ENCODE results near the gene KRT6C.

The KRT6C gene

DNA sequence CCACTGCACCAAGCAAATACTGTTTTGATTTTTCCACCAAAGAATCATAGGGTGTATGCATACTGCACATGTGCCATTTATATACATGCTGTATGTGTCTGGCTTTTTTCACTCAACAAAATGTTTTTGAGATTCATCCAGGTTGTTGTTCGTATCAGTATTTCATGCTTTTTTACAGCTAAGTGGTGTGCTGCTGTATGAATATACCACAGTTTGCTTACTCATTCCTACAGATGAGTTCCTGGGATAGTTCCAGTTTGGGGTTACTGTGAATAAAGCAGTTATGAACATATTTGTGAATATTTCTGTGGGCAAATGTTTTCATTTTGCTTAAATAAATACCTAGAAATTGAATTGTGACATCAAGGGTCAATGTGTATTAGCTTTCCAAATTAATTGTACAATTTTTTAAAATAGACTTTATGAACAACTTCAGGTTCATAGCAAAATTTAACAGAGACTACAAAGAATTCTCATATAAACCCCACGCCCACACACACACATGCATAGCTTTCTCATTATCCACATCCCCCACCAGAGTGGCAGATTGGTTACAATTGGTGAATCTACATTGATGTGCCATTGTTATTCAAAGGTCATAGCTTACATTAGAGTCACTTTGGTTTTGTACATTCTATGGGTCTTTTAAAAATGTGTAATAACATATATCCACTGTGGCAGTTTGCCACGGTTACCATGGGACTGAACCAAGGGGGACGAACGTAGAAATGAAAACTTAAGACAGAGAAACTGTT lies 26.4 kb upstream of the KRT6C start:
- H3K27ac ChIP-seq (ENCODE audit: extremely low read depth, low read depth, low read length): no peak overlapping the region
- no peaks in the 10 kb centered on the region for H3K36me3 ChIP-seq (ENCODE audit: control insufficient read depth in 2 of 2, insufficient read depth in 1 of 2, low read length in 2 of 2)
- CTCF ChIA-PET: interaction anchor here (0.6 to 1.0 kb wide), 3 partner anchors 42 to 366 kb away, joined by 3 to 4 read pairs (median 3); no protein-coding TSS in a partner anchor
- TF ChIP-seq, protein P1, sequence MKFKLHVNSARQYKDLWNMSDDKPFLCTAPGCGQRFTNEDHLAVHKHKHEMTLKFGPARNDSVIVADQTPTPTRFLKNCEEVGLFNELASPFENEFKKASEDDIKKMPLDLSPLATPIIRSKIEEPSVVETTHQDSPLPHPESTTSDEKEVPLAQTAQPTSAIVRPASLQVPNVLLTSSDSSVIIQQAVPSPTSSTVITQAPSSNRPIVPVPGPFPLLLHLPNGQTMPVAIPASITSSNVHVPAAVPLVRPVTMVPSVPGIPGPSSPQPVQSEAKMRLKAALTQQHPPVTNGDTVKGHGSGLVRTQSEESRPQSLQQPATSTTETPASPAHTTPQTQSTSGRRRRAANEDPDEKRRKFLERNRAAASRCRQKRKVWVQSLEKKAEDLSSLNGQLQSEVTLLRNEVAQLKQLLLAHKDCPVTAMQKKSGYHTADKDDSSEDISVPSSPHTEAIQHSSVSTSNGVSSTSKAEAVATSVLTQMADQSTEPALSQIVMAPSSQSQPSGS (tag by site-specific recombination; IDR thresholded peaks at IDR 0.05; ENCODE audit: low read depth): no peak
- TF ChIP-seq ZIC2 (tag by site-specific recombination; IDR thresholded peaks at IDR 0.05) (no peak), ZSCAN30 (tag by site-specific recombination; IDR thresholded peaks at IDR 0.05) (no peak), ZNF175 (tag by site-specific recombination; IDR thresholded peaks at IDR 0.05) (no peak)
- H3K9me3 ChIP-seq (ENCODE audit: control insufficient read depth, insufficient read depth, low read depth, low read length): no peaks in the 10 kb centered on the region
- no peak overlapping the region for H3K4me3 ChIP-seq (ENCODE audit: low read depth, low read length)
- H3K4me1 ChIP-seq (ENCODE audit: control insufficient read depth, insufficient read depth, low read length): peaks cover 6% of the 10 kb centered on the region
- POLR2A ChIA-PET: no interaction called here

- no peaks in the 10 kb centered on the region for H3K36me3 ChIP-seq (ENCODE audit: control insufficient read depth in 2 of 2, insufficient read depth in 1 of 2, low read length in 2 of 2)
- ChIA-PET CTCF (interaction anchor here (1.0 kb wide), 1 partner anchor 83 kb away, joined by 3 read pairs; no protein-coding TSS in a partner anchor), POLR2A (no interaction called here)
- H3K27ac ChIP-seq (ENCODE audit: extremely low read depth, low read depth, low read length): no peak overlapping the region
- H3K9me3 ChIP-seq (ENCODE audit: control insufficient read depth, insufficient read depth, low read depth, low read length): no peaks in the 10 kb centered on the region
- H3K4me3 ChIP-seq (ENCODE audit: low read depth, low read length): no peak overlapping the region
- peaks cover 6% of the 10 kb centered on the region for H3K4me1 ChIP-seq (ENCODE audit: control insufficient read depth, insufficient read depth, low read length)
- TF ChIP-seq ZNF768 (tag by site-specific recombination; IDR thresholded peaks at IDR 0.05): no peak
- no peak for TF ChIP-seq SP2 (tag by site-specific recombination; IDR thresholded peaks at IDR 0.05)
- no peak for TF ChIP-seq GLIS2 (tag by site-specific recombination; IDR thresholded peaks at IDR 0.05)
- TF ChIP-seq ZNF112 (tag by site-specific recombination; IDR thresholded peaks at IDR 0.05): no peak
- no peak for TF ChIP-seq ZBTB49 (tag by site-specific recombination; IDR thresholded peaks at IDR 0.05; ENCODE audit: low read depth)
- no peak for TF ChIP-seq ZNF792 (tag by site-specific recombination; IDR thresholded peaks at IDR 0.05)
- no peak for TF ChIP-seq SP3 (tag by site-specific recombination; IDR thresholded peaks at IDR 0.05)
- TF ChIP-seq, protein P2, sequence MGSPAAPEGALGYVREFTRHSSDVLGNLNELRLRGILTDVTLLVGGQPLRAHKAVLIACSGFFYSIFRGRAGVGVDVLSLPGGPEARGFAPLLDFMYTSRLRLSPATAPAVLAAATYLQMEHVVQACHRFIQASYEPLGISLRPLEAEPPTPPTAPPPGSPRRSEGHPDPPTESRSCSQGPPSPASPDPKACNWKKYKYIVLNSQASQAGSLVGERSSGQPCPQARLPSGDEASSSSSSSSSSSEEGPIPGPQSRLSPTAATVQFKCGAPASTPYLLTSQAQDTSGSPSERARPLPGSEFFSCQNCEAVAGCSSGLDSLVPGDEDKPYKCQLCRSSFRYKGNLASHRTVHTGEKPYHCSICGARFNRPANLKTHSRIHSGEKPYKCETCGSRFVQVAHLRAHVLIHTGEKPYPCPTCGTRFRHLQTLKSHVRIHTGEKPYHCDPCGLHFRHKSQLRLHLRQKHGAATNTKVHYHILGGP (tag by site-specific recombination; IDR thresholded peaks at IDR 0.05): no peak
- no peak for TF ChIP-seq ZSCAN30 (tag by site-specific recombination; IDR thresholded peaks at IDR 0.05)
- TF ChIP-seq ZNF660 (tag by site-specific recombination; IDR thresholded peaks at IDR 0.05): no peak
- no peak for TF ChIP-seq TCF7L2 (IDR thresholded peaks at IDR 0.05; ENCODE audit: borderline replicate concordance, low read depth, low read length)
- no peak for TF ChIP-seq ZNF433 (tag by site-specific recombination; IDR thresholded peaks at IDR 0.05; ENCODE audit: low read depth)
These were observed 25.3 kb upstream of the KRT6C start for GRCh38 chr12:52498946-52499345.

- H3K36me3 ChIP-seq (ENCODE audit: control insufficient read depth in 2 of 2, insufficient read depth in 1 of 2, low read length in 2 of 2): no peaks in the 10 kb centered on the region
- no peaks in the 10 kb centered on the region for H3K9me3 ChIP-seq (ENCODE audit: control insufficient read depth, insufficient read depth, low read depth, low read length)
- H3K4me1 ChIP-seq (ENCODE audit: control insufficient read depth, insufficient read depth, low read length): peaks cover 6% of the 10 kb centered on the region
- CTCF ChIA-PET: interaction anchor here (2.3 kb wide), 1 partner anchor 10 kb away, joined by 7 read pairs; no protein-coding TSS in a partner anchor
- no peak overlapping the region for H3K4me3 ChIP-seq (ENCODE audit: low read depth, low read length)
- H3K27ac ChIP-seq (ENCODE audit: extremely low read depth, low read depth, low read length): no peak overlapping the region
- POLR2A ChIA-PET: no interaction called here
- TF ChIP-seq KLF9 (tag by site-specific recombination; IDR thresholded peaks at IDR 0.05; ENCODE audit: low read depth) (no peak), MZF1 (tag by site-specific recombination; IDR thresholded peaks at IDR 0.05; ENCODE audit: borderline replicate concordance) (no peak)
- TF ChIP-seq, protein P3, sequence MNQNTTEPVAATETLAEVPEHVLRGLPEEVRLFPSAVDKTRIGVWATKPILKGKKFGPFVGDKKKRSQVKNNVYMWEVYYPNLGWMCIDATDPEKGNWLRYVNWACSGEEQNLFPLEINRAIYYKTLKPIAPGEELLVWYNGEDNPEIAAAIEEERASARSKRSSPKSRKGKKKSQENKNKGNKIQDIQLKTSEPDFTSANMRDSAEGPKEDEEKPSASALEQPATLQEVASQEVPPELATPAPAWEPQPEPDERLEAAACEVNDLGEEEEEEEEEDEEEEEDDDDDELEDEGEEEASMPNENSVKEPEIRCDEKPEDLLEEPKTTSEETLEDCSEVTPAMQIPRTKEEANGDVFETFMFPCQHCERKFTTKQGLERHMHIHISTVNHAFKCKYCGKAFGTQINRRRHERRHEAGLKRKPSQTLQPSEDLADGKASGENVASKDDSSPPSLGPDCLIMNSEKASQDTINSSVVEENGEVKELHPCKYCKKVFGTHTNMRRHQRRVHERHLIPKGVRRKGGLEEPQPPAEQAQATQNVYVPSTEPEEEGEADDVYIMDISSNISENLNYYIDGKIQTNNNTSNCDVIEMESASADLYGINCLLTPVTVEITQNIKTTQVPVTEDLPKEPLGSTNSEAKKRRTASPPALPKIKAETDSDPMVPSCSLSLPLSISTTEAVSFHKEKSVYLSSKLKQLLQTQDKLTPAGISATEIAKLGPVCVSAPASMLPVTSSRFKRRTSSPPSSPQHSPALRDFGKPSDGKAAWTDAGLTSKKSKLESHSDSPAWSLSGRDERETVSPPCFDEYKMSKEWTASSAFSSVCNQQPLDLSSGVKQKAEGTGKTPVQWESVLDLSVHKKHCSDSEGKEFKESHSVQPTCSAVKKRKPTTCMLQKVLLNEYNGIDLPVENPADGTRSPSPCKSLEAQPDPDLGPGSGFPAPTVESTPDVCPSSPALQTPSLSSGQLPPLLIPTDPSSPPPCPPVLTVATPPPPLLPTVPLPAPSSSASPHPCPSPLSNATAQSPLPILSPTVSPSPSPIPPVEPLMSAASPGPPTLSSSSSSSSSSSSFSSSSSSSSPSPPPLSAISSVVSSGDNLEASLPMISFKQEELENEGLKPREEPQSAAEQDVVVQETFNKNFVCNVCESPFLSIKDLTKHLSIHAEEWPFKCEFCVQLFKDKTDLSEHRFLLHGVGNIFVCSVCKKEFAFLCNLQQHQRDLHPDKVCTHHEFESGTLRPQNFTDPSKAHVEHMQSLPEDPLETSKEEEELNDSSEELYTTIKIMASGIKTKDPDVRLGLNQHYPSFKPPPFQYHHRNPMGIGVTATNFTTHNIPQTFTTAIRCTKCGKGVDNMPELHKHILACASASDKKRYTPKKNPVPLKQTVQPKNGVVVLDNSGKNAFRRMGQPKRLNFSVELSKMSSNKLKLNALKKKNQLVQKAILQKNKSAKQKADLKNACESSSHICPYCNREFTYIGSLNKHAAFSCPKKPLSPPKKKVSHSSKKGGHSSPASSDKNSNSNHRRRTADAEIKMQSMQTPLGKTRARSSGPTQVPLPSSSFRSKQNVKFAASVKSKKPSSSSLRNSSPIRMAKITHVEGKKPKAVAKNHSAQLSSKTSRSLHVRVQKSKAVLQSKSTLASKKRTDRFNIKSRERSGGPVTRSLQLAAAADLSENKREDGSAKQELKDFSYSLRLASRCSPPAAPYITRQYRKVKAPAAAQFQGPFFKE (tag by site-specific recombination; IDR thresholded peaks at IDR 0.05; ENCODE audit: borderline replicate concordance): no peak
These were observed 24.4 kb upstream of the KRT6C start for GRCh38 chr12:52497975-52498374.

All from HEK293 (cell line).